Activated CD4-positive, CD25-positive, alpha-beta regulatory T cell treated with anti-CD3 and anti-CD28 coated beads, Interleukin-2, amount 50 U/mL, for 16 hours (primary cell): ENCODE results near the gene WNT6.

ENCODE experiments used
- DNase-seq: peaks from one replicate; pipeline ENCODE4 v3.0.0-alpha.2; 2020; ENCODE audit warnings: low read depth, low spot score

The WNT6 gene

GRCh38 chr2:218859556-218859987 lies at the start of gene WNT6:
TSS of gene WNT6 (plus strand) at chr2:218859805. CDS start at chr2:218860038, 233 bp downstream.
- DNase-seq, result no peak

- DNase-seq, result no peak
Measured at GRCh38 chr2:218810256-218810655, 49.3 kb upstream of the WNT6 start.

- no peak for DNase-seq
Measured at GRCh38 chr2:218811382-218811781, 48.2 kb upstream of the WNT6 start.

- no peak for DNase-seq
Measured at GRCh38 chr2:218812096-218812815, 47.3 kb upstream of the WNT6 start.

GRCh38 chr2:218812861-218813260 lies 46.7 kb upstream of the WNT6 start:
- DNase-seq, result no peak

GRCh38 chr2:218813771-218814460 lies 45.7 kb upstream of the WNT6 start:
- DNase-seq, result no peak

- no peak for DNase-seq
Measured at GRCh38 chr2:218814540-218815243, 44.9 kb upstream of the WNT6 start.

- DNase-seq, result no peak
Measured at GRCh38 chr2:218815244-218815637, 44.4 kb upstream of the WNT6 start.

- DNase-seq, result no peak
Measured at GRCh38 chr2:218815649-218816048, 44.0 kb upstream of the WNT6 start.

- no peak for DNase-seq
Measured at GRCh38 chr2:218816561-218817011, 43.0 kb upstream of the WNT6 start.

- DNase-seq, result no peak
Measured at GRCh38 chr2:218819093-218819492, 40.5 kb upstream of the WNT6 start.

GRCh38 chr2:218820746-218821369 lies 38.7 kb upstream of the WNT6 start:
- no peak for DNase-seq

- no peak for DNase-seq
Measured at GRCh38 chr2:218821605-218822211, 37.9 kb upstream of the WNT6 start.

GRCh38 chr2:218822622-218823021 lies 37.0 kb upstream of the WNT6 start:
- no peak for DNase-seq

GRCh38 chr2:218823196-218823855 lies 36.3 kb upstream of the WNT6 start:
- DNase-seq, result no peak

GRCh38 chr2:218824004-218824403 lies 35.6 kb upstream of the WNT6 start:
- DNase-seq, result no peak

- no peak for DNase-seq
Measured at GRCh38 chr2:218826791-218827190, 32.8 kb upstream of the WNT6 start.

- DNase-seq, result no peak
Measured at GRCh38 chr2:218827701-218828476, 31.7 kb upstream of the WNT6 start.

GRCh38 chr2:218828477-218828778 lies 31.2 kb upstream of the WNT6 start:
- no peak for DNase-seq

GRCh38 chr2:218829868-218830451 lies 29.6 kb upstream of the WNT6 start:
- DNase-seq, result no peak
